HG03025 (cell line): ENCODE results near the gene SIRPB1.
"Not testable (repeated sequence)": the region's sequence is repeated elsewhere in the genome, so short reads cannot be mapped to it uniquely, and the experiment has no call there.

Experiments used
- ATAC-seq: cut with Tn5 transposase; IDR thresholded peaks from one replicate; pipeline ENCODE4 v1.9.1; 2021; ENCODE audit warnings: mild to moderate bottlenecking, moderate library complexity; ENCODE audit not compliant: unreplicated experiment, low FRiP score

SIRPB1 gene

DNA sequence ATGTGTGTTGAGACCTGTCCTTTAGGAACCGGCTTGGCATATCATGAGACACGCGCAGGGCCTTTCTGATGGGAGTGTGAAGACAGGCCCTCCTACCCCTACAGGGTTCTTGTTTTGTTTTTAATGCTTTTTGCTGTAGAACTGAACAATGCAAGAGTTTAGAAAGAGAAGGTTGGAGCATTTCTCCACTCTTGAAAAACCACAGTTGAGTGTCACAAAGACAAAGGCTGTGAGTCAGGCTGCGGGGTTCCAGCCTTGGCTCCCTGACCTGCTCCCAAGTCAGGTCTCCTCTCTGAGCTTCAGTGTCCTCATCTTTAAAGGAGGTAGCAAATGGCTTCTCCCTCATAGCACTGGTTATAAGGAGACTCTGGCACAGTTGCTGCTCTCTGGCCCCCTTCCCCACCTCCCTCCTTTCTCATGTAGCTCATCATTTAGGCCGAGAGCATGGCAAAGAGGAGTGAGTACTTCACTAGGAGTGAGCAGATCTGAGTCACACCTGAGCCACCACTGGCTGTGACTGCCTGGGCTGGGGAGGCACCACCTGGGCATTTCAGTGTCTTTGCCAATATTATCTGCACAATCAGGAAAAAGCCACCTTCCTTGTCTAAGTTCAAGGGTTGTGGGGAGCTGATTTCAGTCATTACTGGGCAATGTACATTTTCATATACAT lies 11.0 kb downstream of the SIRPB1 start:
- ATAC-seq = not testable (repeated sequence)

DNA sequence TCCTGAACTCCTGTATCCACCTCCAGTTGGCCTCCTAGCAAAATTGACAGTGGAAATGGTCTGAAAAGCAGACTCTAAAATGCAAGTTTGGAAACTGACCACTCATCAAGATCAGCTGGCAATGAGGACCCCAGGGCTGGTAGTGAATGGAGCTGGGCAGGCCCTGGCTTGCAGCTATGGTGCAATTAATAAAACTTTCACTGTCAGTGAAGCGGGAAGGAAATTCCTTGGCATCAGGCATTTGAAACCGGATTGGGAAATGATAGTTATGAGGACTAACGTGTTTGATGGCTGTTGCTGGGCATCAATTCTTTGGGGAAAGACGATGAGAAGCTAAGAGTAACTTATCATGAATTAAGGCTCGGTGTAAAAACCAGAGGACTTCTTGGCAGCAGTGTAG lies 19.1 kb downstream of the SIRPB1 start:
- no peak for ATAC-seq

DNA sequence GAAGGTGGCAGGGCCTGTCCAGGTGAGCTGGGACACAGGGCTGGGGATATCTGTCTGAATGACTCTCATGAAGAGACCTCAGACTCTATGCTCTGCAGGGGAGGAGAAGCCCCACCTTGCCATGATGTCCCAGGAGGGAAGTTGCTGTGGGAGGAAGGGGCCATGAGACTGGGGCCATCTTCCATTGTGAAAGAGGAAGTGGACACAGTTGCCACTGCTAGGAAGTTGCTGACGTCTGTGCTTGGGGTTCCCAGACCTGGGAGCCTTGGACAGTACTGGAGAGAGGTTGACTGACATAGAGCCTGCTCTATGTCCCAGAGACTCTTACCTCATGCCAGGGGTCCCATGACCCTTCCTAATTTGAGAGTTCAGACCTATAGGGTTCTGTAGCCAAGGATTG lies 24.5 kb downstream of the SIRPB1 start:
- no peak for ATAC-seq

DNA sequence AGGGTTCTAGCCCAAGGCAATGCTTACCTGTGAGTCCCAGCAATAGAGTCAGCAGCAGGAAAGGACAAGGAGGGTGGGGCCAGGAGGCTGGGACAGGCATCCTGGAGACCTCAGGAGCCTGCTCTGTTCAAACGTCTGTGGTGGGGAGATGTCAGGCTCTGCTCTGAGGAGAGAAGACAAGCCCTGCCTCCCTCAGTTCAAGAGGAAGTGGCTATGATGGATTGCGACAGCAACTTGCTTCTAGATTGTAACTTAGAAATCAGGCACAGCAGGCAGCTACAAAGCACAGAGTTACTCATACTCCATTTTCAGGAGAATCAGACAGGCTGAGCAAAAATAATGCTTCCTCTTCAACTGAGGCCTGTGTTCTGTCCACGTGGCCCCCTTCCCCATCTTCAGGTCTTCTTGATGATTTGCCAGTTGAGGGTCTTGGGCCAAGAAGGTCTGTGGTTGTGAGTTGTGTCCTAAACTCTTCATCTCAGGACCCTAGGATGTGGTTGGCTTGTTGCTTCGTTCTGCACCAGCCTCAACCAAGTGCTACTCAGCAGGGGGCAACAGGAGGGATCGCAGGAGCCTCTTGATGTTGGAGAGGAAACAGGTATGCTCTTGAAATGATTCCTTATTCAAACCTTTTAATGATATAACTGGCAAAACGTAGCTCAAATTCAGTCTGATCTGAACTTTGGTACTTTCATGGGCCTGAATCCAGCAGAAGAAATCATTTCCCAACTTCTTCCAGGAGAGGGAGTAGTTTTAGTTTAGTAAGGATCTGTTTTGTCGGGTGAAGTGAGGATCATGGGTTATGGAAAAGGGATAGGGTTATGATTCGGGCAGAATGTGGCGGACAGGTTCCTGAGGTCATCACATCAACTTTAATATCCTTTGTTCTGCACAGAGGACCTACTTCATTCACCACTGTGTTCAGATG lies 31.0 kb downstream of the SIRPB1 start:
- no peak for ATAC-seq

DNA sequence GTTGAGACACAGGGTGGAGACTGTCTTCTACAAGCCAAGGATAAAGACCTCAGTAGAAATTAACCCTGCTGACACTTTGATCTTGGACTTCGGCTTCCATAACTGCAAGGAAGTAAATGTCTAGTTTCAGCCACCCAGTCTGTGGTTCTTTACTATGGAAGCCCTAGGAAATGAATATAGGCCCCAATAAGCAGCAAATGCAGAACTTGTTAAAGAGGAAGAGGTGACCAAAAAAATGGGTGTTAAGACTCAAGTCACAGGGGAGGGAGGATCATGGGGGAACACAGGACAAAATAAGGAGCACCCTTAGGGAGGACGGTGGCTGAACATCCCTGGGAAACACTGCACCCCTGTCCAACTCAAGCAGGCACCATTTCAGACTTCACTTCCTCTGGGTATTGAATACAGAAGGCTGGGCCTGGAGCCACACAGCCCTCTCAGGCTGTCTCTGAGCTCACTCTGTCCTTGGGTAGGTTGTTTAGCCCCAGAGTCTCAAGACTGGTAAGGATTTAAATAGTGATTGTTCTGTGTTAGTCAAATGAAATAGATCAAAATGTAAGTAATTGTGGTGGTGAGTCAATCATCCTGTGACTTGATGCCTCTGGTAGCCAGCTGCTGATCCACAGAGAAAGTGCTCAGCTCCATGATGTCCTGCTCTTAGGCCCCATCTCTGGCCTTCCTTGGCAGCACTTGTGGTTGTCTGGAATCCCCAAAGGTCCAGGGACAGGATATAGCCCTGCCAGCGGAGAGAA lies 31.9 kb downstream of the SIRPB1 start:
- ATAC-seq = no peak

DNA sequence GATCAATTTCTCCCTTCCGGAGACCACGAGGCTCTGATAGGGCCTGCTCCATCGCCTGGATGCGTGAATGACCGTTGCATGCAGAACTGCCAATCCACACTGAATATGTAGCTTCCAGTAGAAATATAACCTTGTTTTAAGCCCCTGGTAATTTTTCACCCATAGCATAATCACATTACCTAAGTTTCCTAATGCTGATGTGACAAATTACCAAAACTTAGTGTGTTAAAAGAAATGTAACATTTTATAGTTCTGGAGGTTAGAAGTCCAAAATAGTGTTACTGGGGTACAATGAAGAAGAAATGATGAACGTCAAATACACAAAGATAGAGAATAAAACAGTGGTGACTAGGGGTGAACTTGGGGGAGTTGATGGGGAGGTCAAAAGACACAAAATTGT lies 40.3 kb downstream of the SIRPB1 start:
- ATAC-seq = no peak

DNA sequence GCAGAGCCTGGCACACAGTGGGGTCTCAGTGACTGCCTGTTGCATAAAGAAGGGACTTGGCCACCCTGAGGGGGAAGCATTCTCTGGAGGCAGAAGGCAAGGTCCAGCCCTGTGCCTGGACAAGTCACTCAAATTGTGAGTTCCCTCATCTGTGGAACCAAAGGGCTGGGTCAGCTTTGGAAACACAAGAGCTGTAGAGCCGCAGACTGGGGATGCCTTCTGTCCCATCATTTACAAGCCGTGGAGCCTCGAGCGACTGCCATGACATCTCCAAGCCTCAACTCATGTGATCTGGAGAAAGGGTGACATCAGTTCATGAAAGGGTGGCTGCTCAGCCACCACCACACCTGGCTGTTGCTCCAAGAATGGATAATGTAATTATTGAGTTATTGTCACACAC lies 41.9 kb downstream of the SIRPB1 start:
- ATAC-seq = no peak

DNA sequence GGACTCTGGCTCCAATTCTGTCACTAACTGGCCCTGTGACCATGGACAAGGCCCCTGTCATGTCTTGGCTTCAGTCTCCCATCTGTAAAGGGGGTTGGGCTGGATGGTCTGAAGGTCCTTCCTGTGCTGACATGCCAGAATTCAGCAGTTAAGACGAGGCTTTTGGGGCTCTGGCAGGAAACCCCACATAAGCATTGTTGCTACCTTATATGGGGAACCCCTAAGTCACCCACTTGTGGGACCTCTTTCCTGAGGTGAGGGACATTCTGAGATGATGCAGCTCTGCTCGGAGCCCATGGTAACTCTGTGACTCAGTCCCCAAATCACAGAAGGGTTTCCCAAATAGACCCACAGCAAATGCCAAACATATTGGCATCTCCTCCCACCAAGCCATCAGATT lies 42.5 kb downstream of the SIRPB1 start:
- not testable (repeated sequence) for ATAC-seq

DNA sequence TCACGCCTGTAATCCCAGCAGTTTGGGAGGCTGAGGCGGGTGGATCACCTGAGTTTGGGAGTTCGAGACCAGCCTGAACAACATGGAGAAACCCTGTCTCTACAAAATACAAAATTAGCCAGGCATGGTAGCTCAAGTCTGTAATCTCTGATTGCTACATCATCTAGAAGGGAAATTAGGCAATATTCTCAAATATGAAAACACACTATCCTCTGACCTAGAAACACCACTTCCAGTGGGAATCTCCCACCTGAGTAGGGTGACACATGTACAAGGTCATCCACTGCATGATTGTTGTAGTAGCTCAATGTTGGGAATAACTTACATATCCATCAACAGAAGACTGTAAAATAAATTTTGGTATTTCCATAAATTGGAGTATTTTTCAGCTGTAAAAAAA lies 43.2 kb downstream of the SIRPB1 start:
- ATAC-seq = no peak

DNA sequence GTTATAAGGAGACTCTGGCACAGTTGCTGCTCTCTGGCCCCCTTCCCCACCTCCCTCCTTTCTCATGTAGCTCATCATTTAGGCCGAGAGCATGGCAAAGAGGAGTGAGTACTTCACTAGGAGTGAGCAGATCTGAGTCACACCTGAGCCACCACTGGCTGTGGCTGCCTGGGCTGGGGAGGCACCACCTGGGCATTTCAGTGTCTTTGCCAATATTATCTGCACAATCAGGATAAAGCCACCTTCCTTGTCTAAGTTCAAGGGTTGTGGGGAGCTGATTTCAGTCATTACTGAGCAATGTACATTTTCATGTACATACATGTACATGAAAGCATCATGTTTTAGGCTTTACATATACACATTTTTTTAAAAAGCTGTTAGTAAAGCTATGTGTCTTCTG lies 43.8 kb downstream of the SIRPB1 start:
- ATAC-seq = not testable (repeated sequence)

DNA sequence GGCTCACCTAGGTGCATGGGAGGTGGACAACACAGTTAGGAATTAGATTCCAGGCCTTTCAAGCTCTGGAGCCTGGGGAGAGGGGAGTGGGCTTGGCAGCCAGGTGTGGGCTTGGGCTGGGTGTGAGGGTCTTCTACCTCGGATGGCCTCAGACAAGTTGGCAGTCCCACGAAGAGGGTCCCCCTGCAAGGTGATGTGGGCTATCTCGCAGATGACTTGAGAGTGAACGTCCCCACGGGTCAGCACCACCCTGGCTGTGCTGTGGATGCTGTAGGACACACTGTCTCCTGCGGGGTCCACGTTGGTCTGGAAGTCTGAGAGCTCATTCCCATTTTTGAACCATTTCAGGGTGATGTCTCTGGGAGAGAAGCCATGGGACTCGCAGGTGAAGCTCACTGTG lies 48.2 kb downstream of the SIRPB1 start:
- ATAC-seq = not testable (repeated sequence)
